GM23338 (cell line): ENCODE data around the gene OR14I1. TPM values are rescaled to one million over a fixed set of nuclear protein-coding genes. Genes with fewer than 3 reads are reported as not detected.

ENCODE experiments used
- ATAC-seq: fragments of 200-7000 bp; cut with Tn5 transposase; 3 replicates; pipeline ENCODE4 v1.9.1; 2020
- DNase-seq: peaks from one replicate; pipeline ENCODE4 v3.0.0-alpha.2; 2015; ENCODE audit warnings: low spot score
- H2AFZ ChIP-seq: fragments of 200-600 bp; sonication (generic); 2 replicates; pipeline ENCODE4 v1.8.0; 2016; ENCODE audit warnings: antibody characterized with exemption, mild to moderate bottlenecking, moderate library complexity
- H3F3A ChIP-seq: fragments of 200-600 bp; sonication (generic); replicated peaks from 2 replicates; pipeline ENCODE4 v1.8.0; 2017; ENCODE audit warnings: antibody characterized with exemption, mixed run types, low read depth
- H3K27ac ChIP-seq: fragments of 200-600 bp; sonication (generic); 2 replicates; pipeline ENCODE4 v1.6.1; 2016; ENCODE audit warnings: low read depth
- H3K27me3 ChIP-seq: fragments of 200-600 bp; sonication (generic); 2 replicates; pipeline ENCODE4 v1.8.0; 2016; ENCODE audit warnings: mild to moderate bottlenecking, mixed run types, moderate library complexity; ENCODE audit not compliant: insufficient read depth
- H3K36me3 ChIP-seq: fragments of 200-600 bp; sonication (generic); 2 replicates; pipeline ENCODE4 v1.8.0; 2016; ENCODE audit warnings: mild to moderate bottlenecking; ENCODE audit not compliant: insufficient read depth
- H3K4me1 ChIP-seq: fragments of 200-600 bp; sonication (generic); 2 replicates; pipeline ENCODE4 v1.8.0; 2016; ENCODE audit warnings: mild to moderate bottlenecking, moderate library complexity; ENCODE audit not compliant: insufficient read depth
- H3K4me2 ChIP-seq: fragments of 200-600 bp; sonication (generic); 2 replicates; pipeline ENCODE4 v1.7.1; 2017; ENCODE audit warnings: mixed run types
- H3K4me3 ChIP-seq: fragments of 200-600 bp; sonication (generic); 2 replicates; pipeline ENCODE4 v1.6.1; 2016; ENCODE audit warnings: mixed run types
- H3K79me2 ChIP-seq: fragments of 200-600 bp; sonication (generic); replicated peaks from 2 replicates; pipeline ENCODE4 v1.8.0; 2017; ENCODE audit warnings: mild to moderate bottlenecking; ENCODE audit not compliant: insufficient read depth
- H3K9me2 ChIP-seq: fragments of 200-600 bp; sonication (generic); 2 replicates; pipeline ENCODE4 v1.8.0; 2017; ENCODE audit not compliant: insufficient read depth
- H4K20me1 ChIP-seq: fragments of 200-600 bp; sonication (generic); replicated peaks from 2 replicates; pipeline ENCODE4 v1.8.0; 2017; ENCODE audit warnings: mild to moderate bottlenecking; ENCODE audit not compliant: insufficient read depth
- H3K27ac Mint-ChIP-seq: 2 replicates; pipeline ENCODE4 v1.8.0; 2020; ENCODE audit warnings: inconsistent platforms, mild to moderate bottlenecking, moderate library complexity, mixed read lengths
- H3K27me3 Mint-ChIP-seq: 3 replicates; pipeline ENCODE4 v1.8.0; 2022; ENCODE audit warnings: low read depth, mild to moderate bottlenecking, moderate library complexity, mixed read lengths, inconsistent platforms; ENCODE audit not compliant: insufficient read depth, poor library complexity
- H3K36me3 Mint-ChIP-seq: 3 replicates; pipeline ENCODE4 v1.8.0; 2021; ENCODE audit warnings: low read depth, mild to moderate bottlenecking, inconsistent platforms, moderate library complexity, mixed read lengths
- H3K4me1 Mint-ChIP-seq: 3 replicates; pipeline ENCODE4 v1.8.0; 2020; ENCODE audit warnings: mild to moderate bottlenecking, inconsistent platforms, mixed read lengths
- H3K4me3 Mint-ChIP-seq: 3 replicates; pipeline ENCODE4 v1.8.0; 2021; ENCODE audit warnings: moderate library complexity, mild to moderate bottlenecking, inconsistent platforms, mixed read lengths
- H3K9me3 Mint-ChIP-seq: 3 replicates; pipeline ENCODE4 v1.8.0; 2020; ENCODE audit warnings: moderate library complexity, mild to moderate bottlenecking, inconsistent platforms, mixed read lengths
- CREB1 ChIP-seq: fragments of 250-450 bp; sonication (Bioruptor Pico); IDR thresholded peaks from 2 replicates; pipeline ENCODE4 v1.5.0; 2020; ENCODE audit warnings: low read depth, mild to moderate bottlenecking, moderate library complexity
- CTCF ChIP-seq, 2 experiments: fragments of 200-600 bp in 1 of 2; sonication (generic) in 1 of 2; conservative IDR thresholded peaks; 2 replicates each; pipeline versions ENCODE4 v1.5.1 to v1.6.1; 2016 to 2017; ENCODE audit warnings: antibody characterized with exemption in 2 of 2, low read depth in 2 of 2, mild to moderate bottlenecking in 2 of 2, moderate library complexity in 1 of 2
- EZH2 ChIP-seq: fragments of 200-600 bp; sonication (generic); IDR thresholded peaks from one replicate; pipeline ENCODE4 v1.8.0; 2017; ENCODE audit warnings: antibody characterized with exemption, mild to moderate bottlenecking, low read depth; ENCODE audit not compliant: unreplicated experiment
- JUNB ChIP-seq: IDR thresholded peaks from one replicate; pipeline ENCODE4 v1.6.1; 2016; ENCODE audit warnings: antibody characterized with exemption; ENCODE audit not compliant: unreplicated experiment
- NANOG ChIP-seq: IDR thresholded peaks from 2 replicates; pipeline ENCODE4 v1.6.1; 2016; ENCODE audit warnings: antibody characterized with exemption, borderline replicate concordance
- REST ChIP-seq: IDR thresholded peaks from one replicate; pipeline ENCODE4 v1.6.1; 2018; ENCODE audit warnings: antibody characterized with exemption; ENCODE audit not compliant: unreplicated experiment
- STAT1 ChIP-seq: IDR thresholded peaks from one replicate; pipeline ENCODE4 v1.6.1; 2016; ENCODE audit warnings: antibody characterized with exemption; ENCODE audit not compliant: unreplicated experiment
- ZNF331 ChIP-seq: fragments of 250-450 bp; sonication (Bioruptor Pico); IDR thresholded peaks from 2 replicates; pipeline ENCODE4 v1.5.0; 2020; ENCODE audit warnings: low read depth, mild to moderate bottlenecking, moderate library complexity
- ZNF462 ChIP-seq: fragments of 250-450 bp; sonication (Bioruptor Pico); IDR thresholded peaks from 2 replicates; pipeline ENCODE4 v1.5.0; 2020; ENCODE audit warnings: mild to moderate bottlenecking, moderate library complexity
- polyA plus RNA-seq: library from polyadenylated mRNA; unstranded; fragments of >200 nt; fragmentation: Nextera tagmentation; extraction: Ambion mirVana; gene quantifications from 2 replicates; pipeline ENCODE4 v1.2.1, GENCODE V29; 2016
- total RNA-seq: library from RNA; depleted of rRNA; stranded (reverse); fragments of >200 nt; shearing (Covaris generic); gene quantifications from 2 replicates; pipeline ENCODE4 v1.2.3, GENCODE V29; 2014

Gene OR14I1
- total and polyA plus RNA-seq, 2 experiments from 2014 or later = not detected

GRCh38 chr1:248739572-248740205 lies 37.1 kb upstream of the OR14I1 start:
- Mint-ChIP-seq H3K27ac (no peak overlapping the region), H3K4me3 (no peak overlapping the region), H3K27me3 (peaks cover 4% of the 10 kb centered on the region), H3K9me3 (peaks cover 95% of the 10 kb centered on the region), H3K36me3 (peaks cover 36% of the 10 kb centered on the region), H3K4me1 (no peaks in the 10 kb centered on the region)
- TF ChIP-seq STAT1 (no peak), NANOG (no peak), EZH2 (no peak)
- no peaks in the 10 kb centered on the region for H3K9me2 ChIP-seq
- no peak overlapping the region for H3K4me2 ChIP-seq
- no peak for DNase-seq
- no peak overlapping the region for H3K4me3 ChIP-seq
- H3K79me2 ChIP-seq = no peaks in the 10 kb centered on the region
- H2AFZ ChIP-seq = no peak overlapping the region
- no peaks in the 10 kb centered on the region for H3F3A ChIP-seq
- H3K4me1 ChIP-seq = no peaks in the 10 kb centered on the region
- H3K27ac ChIP-seq = no peak overlapping the region
- no peak for ATAC-seq
- H3K27me3 ChIP-seq = no peaks in the 10 kb centered on the region
- no peaks in the 10 kb centered on the region for H4K20me1 ChIP-seq
- H3K36me3 ChIP-seq = no peaks in the 10 kb centered on the region

GRCh38 chr1:248737457-248737856 lies 34.9 kb upstream of the OR14I1 start:
- H3K79me2 ChIP-seq = no peaks in the 10 kb centered on the region
- H3K4me2 ChIP-seq = no peak overlapping the region
- no peak overlapping the region for H3K27ac ChIP-seq
- no peaks in the 10 kb centered on the region for H4K20me1 ChIP-seq
- DNase-seq (no peak), ATAC-seq (no peak)
- no peak overlapping the region for H2AFZ ChIP-seq
- Mint-ChIP-seq H3K27ac (no peak overlapping the region), H3K36me3 (peaks cover 41% of the 10 kb centered on the region), H3K4me1 (no peaks in the 10 kb centered on the region), H3K4me3 (no peak overlapping the region), H3K27me3 (peaks cover 4% of the 10 kb centered on the region), H3K9me3 (peaks cover 95% of the 10 kb centered on the region)
- H3F3A ChIP-seq = no peaks in the 10 kb centered on the region
- no peaks in the 10 kb centered on the region for H3K4me1 ChIP-seq
- no peaks in the 10 kb centered on the region for H3K27me3 ChIP-seq
- H3K9me2 ChIP-seq = no peaks in the 10 kb centered on the region
- H3K4me3 ChIP-seq = no peak overlapping the region
- H3K36me3 ChIP-seq = no peaks in the 10 kb centered on the region
- no peak for TF ChIP-seq ZNF462 (CRISPR knock-in tag)
- no peak for TF ChIP-seq REST
- TF ChIP-seq CREB1 (CRISPR knock-in tag) = no peak
- no peak for TF ChIP-seq CTCF (conservative IDR thresholded peaks at IDR 0.05; ENCODE audit: low read depth in 2 of 2)
- no peak for TF ChIP-seq ZNF331 (CRISPR knock-in tag)
- TF ChIP-seq JUNB = no peak
- TF ChIP-seq STAT1 = no peak
